HL-60 (cell line): ENCODE data around the gene SCMH1.

Experiments used
- DNase-seq, 2 experiments: peaks; one replicate each; pipeline ENCODE4 v3.0.0-alpha.2; 2010 to 2020; ENCODE audit warnings: low read depth in 1 of 2, low spot score in 1 of 2
- H3K27ac ChIP-seq: fragments of 250-450 bp; sonication (Bioruptor Pico); replicated peaks from 2 replicates; pipeline ENCODE4 v1.5.1; 2020; ENCODE audit warnings: mild to moderate bottlenecking, moderate library complexity
- H3K27me3 ChIP-seq: fragments of 250-450 bp; sonication (Bioruptor Pico); 2 replicates; pipeline ENCODE4 v1.5.1; 2021; ENCODE audit warnings: mild to moderate bottlenecking, moderate library complexity; ENCODE audit not compliant: insufficient read depth, poor library complexity, severe bottlenecking
- H3K4me3 ChIP-seq: replicated peaks from 2 replicates; pipeline ENCODE4 v1.5.1; 2011; ENCODE audit warnings: mild to moderate bottlenecking, control low read depth, low read length; ENCODE audit not compliant: insufficient read depth
- CTCF ChIP-seq: IDR thresholded peaks from one replicate; pipeline ENCODE4 v1.5.1; 2011; ENCODE audit warnings: low read length, control low read depth, inconsistent platforms; ENCODE audit not compliant: insufficient read depth
- GABPA ChIP-seq: IDR thresholded peaks from 2 replicates; pipeline ENCODE4 v1.6.1; 2012; ENCODE audit warnings: low read depth
- POLR2AphosphoS5 ChIP-seq: IDR thresholded peaks from 2 replicates; pipeline ENCODE4 v1.6.1; 2012; ENCODE audit warnings: low read depth
- REST ChIP-seq: IDR thresholded peaks from 2 replicates; pipeline ENCODE4 v1.6.1; 2012; ENCODE audit warnings: low read depth; ENCODE audit not compliant: insufficient replicate concordance
- SPI1 ChIP-seq: IDR thresholded peaks from 2 replicates; pipeline ENCODE4 v1.6.1; 2012; ENCODE audit warnings: low read depth, mild to moderate bottlenecking, borderline replicate concordance

Gene SCMH1

GRCh38 chr1:40980068-40980452, 262.0 kb downstream of the SCMH1 start:
- Histone ChIP-seq H3K27ac (peak overlapping the region; percentile 96), H3K4me3 (peak overlapping the region; percentile 59), H3K27me3 (no peaks in the 10 kb centered on the region)
- DNase-seq: no peak
- TF ChIP-seq CTCF (no peak), POLR2AphosphoS5 (no peak), REST (no peak), GABPA (no peak), SPI1 (no peak)

- TF ChIP-seq POLR2AphosphoS5 (0 out of 2 replicates have a peak, but pooled peaks have one; percentile 41), SPI1 (peak; percentile 42; the same call in 1 of the 2 replicates), REST (peak; percentile 43), GABPA (no peak), CTCF (peak; percentile 3)
- DNase-seq: peak; percentile 89 to 93
- peak within 1 kb of the TSS; percentile 96 for H3K27ac ChIP-seq
Observed at GRCh38 chr1:40979241-40980067, 262.7 kb downstream of the SCMH1 start, which contains the start of gene CTPS1. TSS of gene CTPS1 (plus strand) at chr1:40979696. CDS start at chr1:40983291, 3,595 bp downstream.

GRCh38 chr1:40978886-40979240, 263.2 kb downstream of the SCMH1 start:
- H3K4me3 ChIP-seq: peak overlapping the region; percentile 59

More at GRCh38 chr1:40979241-40980067, 262.7 kb downstream of the SCMH1 start, which contains the start of gene CTPS1:
- H3K4me3 ChIP-seq: peak within 1 kb of the TSS; percentile 59
- no peaks in the 10 kb centered on the region for H3K27me3 ChIP-seq

More at GRCh38 chr1:40978886-40979240, 263.2 kb downstream of the SCMH1 start:
- H3K27ac ChIP-seq: peak overlapping the region; percentile 96
- H3K27me3 ChIP-seq: no peaks in the 10 kb centered on the region
- no peak for TF ChIP-seq SPI1
- TF ChIP-seq GABPA: no peak; the same call in 1 of the 2 replicates
- TF ChIP-seq REST: no peak
- TF ChIP-seq CTCF: no peak
- no peak for TF ChIP-seq POLR2AphosphoS5
- no peak for DNase-seq
